Fibroblast of lung (primary cell): Measurements from ENCODE around the gene PRR23E. TPM values are rescaled to one million over a fixed set of nuclear protein-coding genes. Genes with fewer than 3 reads are reported as not detected.

ENCODE experiments used
- DNase-seq, 2 donors: peaks; one replicate each; pipeline versions ENCODE4 v3.0.0 to v3.0.0-alpha.2; 2010; ENCODE audit warnings: low read depth in 2 of 2
- H2AFZ ChIP-seq: 2 replicates; pipeline ENCODE4 v1.5.1; 2012; ENCODE audit warnings: low read length, control low read depth, inconsistent platforms
- H3K27ac ChIP-seq: 2 replicates; pipeline ENCODE4 v1.5.1; 2011; ENCODE audit warnings: low read length, control low read depth; ENCODE audit not compliant: insufficient read depth
- H3K27me3 ChIP-seq: 2 replicates; pipeline ENCODE4 v1.5.1; 2011; ENCODE audit warnings: mild to moderate bottlenecking, low read length; ENCODE audit not compliant: control insufficient read depth, insufficient read depth
- H3K36me3 ChIP-seq: 2 replicates; pipeline ENCODE4 v1.5.1; 2011; ENCODE audit warnings: low read length; ENCODE audit not compliant: control insufficient read depth, insufficient read depth
- H3K4me1 ChIP-seq: 2 replicates; pipeline ENCODE4 v1.5.1; 2011; ENCODE audit warnings: low read length; ENCODE audit not compliant: control insufficient read depth, insufficient read depth; ENCODE audit errors: extremely low read depth
- H3K4me2 ChIP-seq: 2 replicates; pipeline ENCODE4 v1.5.1; 2011; ENCODE audit warnings: low read length, control low read depth; ENCODE audit not compliant: insufficient read depth; ENCODE audit errors: extremely low read depth
- H3K4me3 ChIP-seq, 4 experiments: fragments of 200-600 bp in 1 of 4; sonication (generic) in 1 of 4; replicated peaks in 1 of 4; 2 replicates each; pipeline ENCODE4 v1.5.1; 2011 to 2016; ENCODE audit warnings: low read length in 4 of 4, low read depth in 3 of 4, mild to moderate bottlenecking in 3 of 4, control low read depth in 2 of 4, inconsistent platforms in 1 of 4, mixed read lengths in 1 of 4; ENCODE audit not compliant: insufficient read depth in 1 of 4; ENCODE audit errors: control extremely low read depth in 1 of 4
- H3K79me2 ChIP-seq: 2 replicates; pipeline ENCODE4 v1.5.1; 2012; ENCODE audit warnings: mild to moderate bottlenecking, low read length, inconsistent platforms; ENCODE audit not compliant: control insufficient read depth, insufficient read depth
- H3K9ac ChIP-seq: 2 replicates; pipeline ENCODE4 v1.5.1; 2011; ENCODE audit warnings: mild to moderate bottlenecking, low read length, control low read depth; ENCODE audit not compliant: insufficient read depth
- H3K9me3 ChIP-seq: 2 replicates; pipeline ENCODE4 v1.5.1; 2012; ENCODE audit warnings: low read depth, low read length; ENCODE audit not compliant: control insufficient read depth, insufficient read depth
- H4K20me1 ChIP-seq: 2 replicates; pipeline ENCODE4 v1.5.1; 2011; ENCODE audit warnings: low read length; ENCODE audit not compliant: control insufficient read depth, insufficient read depth; ENCODE audit errors: extremely low read depth
- CTCF ChIP-seq, 2 donors: IDR thresholded peaks in 1 of 2; conservative IDR thresholded peaks in 1 of 2; 1 replicate in 1 of 2; 2 replicates in 1 of 2; pipeline ENCODE4 v1.5.1; 2011 to 2012; ENCODE audit warnings: low read length in 2 of 2, control low read depth in 1 of 2, inconsistent platforms in 1 of 2, low read depth in 1 of 2, mild to moderate bottlenecking in 1 of 2
- EZH2 ChIP-seq: IDR thresholded peaks from 2 replicates; pipeline ENCODE4 v1.5.1; 2012; ENCODE audit warnings: low read length, control low read depth, mild to moderate bottlenecking; ENCODE audit errors: missing control alignments
- polyA plus RNA-seq, 2 donors: library from polyadenylated mRNA; depleted of rRNA in 1 of 2; stranded (reverse) in 1 of 2; unstranded in 1 of 2; fragments of >200 nt; gene quantifications; 2 replicates each; pipeline ENCODE4 v1.2.1, GENCODE V29; 2011 to 2012; ENCODE audit warnings: missing spikeins in 1 of 2
- total RNA-seq: library from RNA; depleted of rRNA; stranded (reverse); fragments of >200 nt; gene quantifications from 2 replicates; pipeline ENCODE4 v1.2.1, GENCODE V29; 2014

PRR23E gene
- total and polyA plus RNA-seq, 2 donors (not counting 1 experiment from before 2014, with no cell fraction given) = not detected

- Histone ChIP-seq H3K9ac (no peak overlapping the region), H3K4me2 (no peak overlapping the region), H3K27ac (no peak overlapping the region), H3K79me2 (no peaks in the 10 kb centered on the region), H3K4me1 (no peaks in the 10 kb centered on the region), H4K20me1 (no peaks in the 10 kb centered on the region), H3K36me3 (no peaks in the 10 kb centered on the region), H3K27me3 (no peaks in the 10 kb centered on the region), H3K4me3 (no peak overlapping the region), H3K9me3 (no peaks in the 10 kb centered on the region), H2AFZ (no peak overlapping the region)
- no peak for TF ChIP-seq CTCF (conservative IDR thresholded peaks at IDR 0.05 in 1 of 2, IDR thresholded peaks at IDR 0.05 in 1 of 2; ENCODE audit: low read depth in 1 of 2, low read length in 2 of 2)
- no peak for TF ChIP-seq EZH2
- DNase-seq = no peak
Measured at GRCh38 chr3:127185268-127185667, 7.7 kb upstream of the PRR23E start.

- H3K27ac ChIP-seq = no peak overlapping the region
- no peak overlapping the region for H3K4me3 ChIP-seq
- H3K36me3 ChIP-seq = no peaks in the 10 kb centered on the region
- no peaks in the 10 kb centered on the region for H3K4me1 ChIP-seq
- H3K9ac ChIP-seq = no peak overlapping the region
- no peak for DNase-seq
- no peak overlapping the region for H2AFZ ChIP-seq
- H3K79me2 ChIP-seq = no peaks in the 10 kb centered on the region
- no peaks in the 10 kb centered on the region for H4K20me1 ChIP-seq
- no peaks in the 10 kb centered on the region for H3K9me3 ChIP-seq
- TF ChIP-seq CTCF (conservative IDR thresholded peaks at IDR 0.05 in 1 of 2, IDR thresholded peaks at IDR 0.05 in 1 of 2; ENCODE audit: low read depth in 1 of 2, low read length in 2 of 2) = no peak
- TF ChIP-seq EZH2 = no peak
- H3K4me2 ChIP-seq = no peak overlapping the region
- H3K27me3 ChIP-seq = no peaks in the 10 kb centered on the region
Measured at GRCh38 chr3:127185962-127186674, 6.8 kb upstream of the PRR23E start.

- no peaks in the 10 kb centered on the region for H3K4me1 ChIP-seq
- H3K79me2 ChIP-seq = no peaks in the 10 kb centered on the region
- H3K9me3 ChIP-seq = no peaks in the 10 kb centered on the region
- no peaks in the 10 kb centered on the region for H3K27me3 ChIP-seq
- H3K36me3 ChIP-seq = no peaks in the 10 kb centered on the region
- no peak overlapping the region for H3K9ac ChIP-seq
- H3K4me3 ChIP-seq = no peak overlapping the region
- no peaks in the 10 kb centered on the region for H4K20me1 ChIP-seq
- no peak overlapping the region for H2AFZ ChIP-seq
- H3K27ac ChIP-seq = no peak overlapping the region
- no peak for TF ChIP-seq EZH2
- TF ChIP-seq CTCF (conservative IDR thresholded peaks at IDR 0.05 in 1 of 2, IDR thresholded peaks at IDR 0.05 in 1 of 2; ENCODE audit: low read depth in 1 of 2, low read length in 2 of 2) = no peak
- no peak for DNase-seq
- no peak overlapping the region for H3K4me2 ChIP-seq
Measured at GRCh38 chr3:127187316-127187715, 5.6 kb upstream of the PRR23E start.
